Hepatocyte (in vitro differentiated cells): ENCODE measurements around the gene LAMTOR4. TPM values are rescaled to one million over a fixed set of nuclear protein-coding genes. Genes with fewer than 3 reads are reported as not detected.
A peak's percentile ranks its signal among the peaks of the same experiment; 100 is the strongest.
"Not testable (repeated sequence)": the region's sequence is repeated elsewhere in the genome, so short reads cannot be mapped to it uniquely, and the experiment has no call there.

Experiments used
- DNase-seq: peaks from one replicate; pipeline ENCODE4 v3.0.0-alpha.2; 2016; ENCODE audit warnings: low spot score
- H2AFZ ChIP-seq: fragments of 200-600 bp; sonication (generic); 2 replicates; pipeline ENCODE4 v1.6.0; 2016; ENCODE audit warnings: antibody characterized with exemption, mild to moderate bottlenecking
- H3K27ac ChIP-seq: fragments of 200-600 bp; sonication (generic); 2 replicates; pipeline ENCODE4 v1.5.1; 2016; ENCODE audit warnings: mild to moderate bottlenecking
- H3K27me3 ChIP-seq: fragments of 200-600 bp; sonication (generic); 2 replicates; pipeline ENCODE4 v1.6.1; 2016
- H3K36me3 ChIP-seq: fragments of 200-600 bp; sonication (generic); replicated peaks from 2 replicates; pipeline ENCODE4 v1.5.1; 2016; ENCODE audit warnings: low read depth; ENCODE audit not compliant: insufficient read depth
- H3K4me1 ChIP-seq: fragments of 200-600 bp; sonication (generic); 2 replicates; pipeline ENCODE4 v1.5.1; 2016; ENCODE audit warnings: mild to moderate bottlenecking, moderate library complexity; ENCODE audit not compliant: insufficient read depth
- H3K4me2 ChIP-seq: fragments of 200-600 bp; sonication (generic); 2 replicates; pipeline ENCODE4 v1.6.0; 2016
- H3K4me3 ChIP-seq: fragments of 200-600 bp; sonication (generic); 2 replicates; pipeline ENCODE4 v1.5.1; 2016; ENCODE audit warnings: mild to moderate bottlenecking
- H3K79me2 ChIP-seq: fragments of 200-600 bp; sonication (generic); 2 replicates; pipeline ENCODE4 v1.6.0; 2017; ENCODE audit warnings: mild to moderate bottlenecking
- H3K9me2 ChIP-seq: fragments of 200-600 bp; sonication (generic); replicated peaks from 2 replicates; pipeline ENCODE4 v1.6.0; 2017; ENCODE audit warnings: mild to moderate bottlenecking; ENCODE audit not compliant: insufficient read depth
- H3K9me3 ChIP-seq: fragments of 200-600 bp; sonication (generic); 2 replicates; pipeline ENCODE4 v1.5.1; 2016; ENCODE audit warnings: low read depth, mild to moderate bottlenecking
- H4K20me1 ChIP-seq: fragments of 200-600 bp; sonication (generic); 2 replicates; pipeline ENCODE4 v1.6.0; 2016; ENCODE audit warnings: mild to moderate bottlenecking; ENCODE audit not compliant: insufficient read depth, poor library complexity, severe bottlenecking
- EZH2 ChIP-seq: fragments of 200-600 bp; sonication (generic); IDR thresholded peaks from 2 replicates; pipeline ENCODE4 v1.6.1; 2016; ENCODE audit warnings: antibody characterized with exemption, mild to moderate bottlenecking, borderline replicate concordance
- EZH2phosphoT487 ChIP-seq: fragments of 200-600 bp; sonication (generic); IDR thresholded peaks from one replicate; pipeline ENCODE4 v1.6.1; 2018; ENCODE audit warnings: antibody characterized with exemption, mild to moderate bottlenecking, low read depth, moderate library complexity; ENCODE audit not compliant: unreplicated experiment, severe bottlenecking
- WGBS: methylation state at CpG from one replicate; pipeline ENCODE4 v1.1.6; 2016; ENCODE audit warnings: low lambda C conversion rate; ENCODE audit errors: missing lambda C conversion rate; 5-methylcytosine and 5-hydroxymethylcytosine counted together
- polyA plus RNA-seq: library from polyadenylated mRNA; unstranded; fragments of >200 nt; fragmentation: Nextera tagmentation; extraction: Ambion mirVana; gene quantifications from 2 replicates; pipeline ENCODE4 v1.2.1, GENCODE V29; 2016
- total RNA-seq: library from RNA; depleted of rRNA; stranded (reverse); fragments of >200 nt; gene quantifications from 2 replicates; pipeline ENCODE4 v1.2.3, GENCODE V29; 2014
- TF ChIP-seq, protein P1 (sequence below): fragments of 200-600 bp; sonication (generic); IDR thresholded peaks from 2 replicates; pipeline ENCODE4 v1.5.1; 2016; ENCODE audit warnings: antibody characterized with exemption, mild to moderate bottlenecking; ENCODE audit not compliant: poor library complexity

LAMTOR4 gene
- total and polyA plus RNA-seq, 2 experiments from 2014 or later = 90.5 to 228 TPM

DNA sequence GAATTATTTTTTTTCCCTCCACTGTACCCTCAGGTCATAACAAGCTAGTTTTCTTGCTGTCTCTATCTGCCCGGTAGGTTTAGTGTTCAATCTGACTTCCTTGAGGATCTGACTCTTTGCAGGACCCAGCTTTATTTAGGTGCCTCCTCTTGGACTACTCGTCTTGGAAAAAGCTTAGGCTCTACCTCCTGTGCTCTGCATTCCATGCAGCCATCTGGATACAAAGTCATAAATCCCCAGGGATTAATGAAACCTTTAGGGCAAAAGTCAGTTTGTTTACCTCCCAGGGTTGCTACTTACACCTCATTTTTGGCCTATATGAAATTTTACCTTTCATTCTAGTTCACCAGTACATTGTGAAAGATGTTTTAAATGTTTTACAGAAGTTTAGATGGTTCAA lies 37.0 kb downstream of the LAMTOR4 start:
- DNase-seq = no peak
- Histone ChIP-seq H3K27me3 (peaks cover 4% of the 10 kb centered on the region), H3K36me3 (no peaks in the 10 kb centered on the region), H3K79me2 (no peaks in the 10 kb centered on the region), H4K20me1 (no peaks in the 10 kb centered on the region), H3K4me1 (no peaks in the 10 kb centered on the region), H3K4me3 (no peak overlapping the region), H2AFZ (no peak overlapping the region), H3K9me3 (no peaks in the 10 kb centered on the region), H3K9me2 (no peaks in the 10 kb centered on the region), H3K4me2 (no peak overlapping the region), H3K27ac (no peak overlapping the region)
- 43% methylated on average over 2 of the region's 2 CpGs for WGBS
- TF ChIP-seq, protein P1, sequence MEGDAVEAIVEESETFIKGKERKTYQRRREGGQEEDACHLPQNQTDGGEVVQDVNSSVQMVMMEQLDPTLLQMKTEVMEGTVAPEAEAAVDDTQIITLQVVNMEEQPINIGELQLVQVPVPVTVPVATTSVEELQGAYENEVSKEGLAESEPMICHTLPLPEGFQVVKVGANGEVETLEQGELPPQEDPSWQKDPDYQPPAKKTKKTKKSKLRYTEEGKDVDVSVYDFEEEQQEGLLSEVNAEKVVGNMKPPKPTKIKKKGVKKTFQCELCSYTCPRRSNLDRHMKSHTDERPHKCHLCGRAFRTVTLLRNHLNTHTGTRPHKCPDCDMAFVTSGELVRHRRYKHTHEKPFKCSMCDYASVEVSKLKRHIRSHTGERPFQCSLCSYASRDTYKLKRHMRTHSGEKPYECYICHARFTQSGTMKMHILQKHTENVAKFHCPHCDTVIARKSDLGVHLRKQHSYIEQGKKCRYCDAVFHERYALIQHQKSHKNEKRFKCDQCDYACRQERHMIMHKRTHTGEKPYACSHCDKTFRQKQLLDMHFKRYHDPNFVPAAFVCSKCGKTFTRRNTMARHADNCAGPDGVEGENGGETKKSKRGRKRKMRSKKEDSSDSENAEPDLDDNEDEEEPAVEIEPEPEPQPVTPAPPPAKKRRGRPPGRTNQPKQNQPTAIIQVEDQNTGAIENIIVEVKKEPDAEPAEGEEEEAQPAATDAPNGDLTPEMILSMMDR = no peak
- TF ChIP-seq EZH2 = no peak
- no peak for TF ChIP-seq EZH2phosphoT487

DNA sequence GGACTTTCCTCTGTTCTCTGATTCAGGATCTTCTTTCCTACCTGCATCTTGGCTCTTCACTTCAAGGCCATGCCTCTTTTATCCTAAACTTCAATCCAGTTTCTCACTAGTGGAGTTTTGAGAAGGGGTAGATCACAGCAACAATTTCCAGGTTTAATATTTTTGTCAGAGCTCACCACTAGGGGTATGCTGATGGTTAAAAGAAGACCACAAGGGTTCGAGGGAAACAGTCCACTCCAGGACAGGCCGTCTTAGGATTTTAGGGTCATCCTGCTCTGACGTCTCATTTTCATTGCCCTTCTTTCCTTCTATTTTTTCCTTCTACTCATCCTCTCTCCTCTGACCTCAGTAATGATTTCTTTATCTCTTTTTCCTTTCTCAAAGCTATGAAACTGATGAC lies 40.3 kb downstream of the LAMTOR4 start:
- H3K27ac ChIP-seq = no peak overlapping the region
- no peak overlapping the region for H2AFZ ChIP-seq
- H3K79me2 ChIP-seq = no peaks in the 10 kb centered on the region
- H3K4me1 ChIP-seq = no peaks in the 10 kb centered on the region
- no peaks in the 10 kb centered on the region for H3K27me3 ChIP-seq
- 65% methylated on average over 3 of the region's 3 CpGs for WGBS
- H3K9me3 ChIP-seq = no peaks in the 10 kb centered on the region
- H3K4me2 ChIP-seq = no peak overlapping the region
- no peak for DNase-seq
- H3K36me3 ChIP-seq = no peaks in the 10 kb centered on the region
- no peaks in the 10 kb centered on the region for H3K9me2 ChIP-seq
- no peaks in the 10 kb centered on the region for H4K20me1 ChIP-seq
- no peak overlapping the region for H3K4me3 ChIP-seq
- TF ChIP-seq EZH2 (no peak), EZH2phosphoT487 (no peak)

DNA sequence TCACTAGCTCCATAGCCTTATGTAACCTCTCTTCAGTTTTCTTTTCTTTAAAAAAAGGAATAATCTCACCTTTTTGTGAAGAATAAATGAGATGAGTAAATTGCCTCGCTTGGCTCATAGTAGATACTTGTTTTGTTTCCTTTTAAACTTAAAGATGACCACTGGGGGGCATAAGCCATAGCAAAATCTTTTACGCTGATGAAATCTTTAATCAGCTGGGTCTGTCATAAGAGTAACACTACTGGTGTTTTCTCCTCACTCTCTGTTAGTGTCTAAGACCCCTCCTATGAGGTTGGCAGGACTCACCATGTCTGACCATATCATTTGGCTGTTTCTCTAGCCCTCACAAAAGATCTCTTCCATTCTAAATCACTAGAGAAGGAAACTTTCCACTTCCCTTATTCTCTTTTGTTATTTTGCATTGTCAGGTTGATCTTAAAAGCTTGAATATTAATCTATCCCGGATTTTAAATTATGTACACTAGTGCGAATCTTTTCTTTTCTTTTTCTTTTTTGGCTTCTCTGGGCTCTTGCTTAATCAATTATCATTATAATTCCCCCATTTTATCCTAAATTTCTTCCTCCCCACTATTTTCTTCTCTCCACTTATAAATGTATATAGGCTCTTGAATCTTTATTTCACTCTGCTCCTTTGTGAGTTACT lies 41.5 kb downstream of the LAMTOR4 start:
- 77% methylated on average over 4 of the region's 4 CpGs for WGBS
- no peak for TF ChIP-seq EZH2
- TF ChIP-seq, protein P1 = peak; percentile 41
- Histone ChIP-seq H3K4me2 (no peak overlapping the region), H3K79me2 (no peaks in the 10 kb centered on the region), H4K20me1 (no peaks in the 10 kb centered on the region), H3K36me3 (no peaks in the 10 kb centered on the region), H3K4me1 (no peaks in the 10 kb centered on the region), H3K9me2 (no peaks in the 10 kb centered on the region), H3K9me3 (no peaks in the 10 kb centered on the region), H3K27me3 (no peaks in the 10 kb centered on the region), H3K27ac (no peak overlapping the region), H3K4me3 (no peak overlapping the region), H2AFZ (no peak overlapping the region)
- no peak for DNase-seq

DNA sequence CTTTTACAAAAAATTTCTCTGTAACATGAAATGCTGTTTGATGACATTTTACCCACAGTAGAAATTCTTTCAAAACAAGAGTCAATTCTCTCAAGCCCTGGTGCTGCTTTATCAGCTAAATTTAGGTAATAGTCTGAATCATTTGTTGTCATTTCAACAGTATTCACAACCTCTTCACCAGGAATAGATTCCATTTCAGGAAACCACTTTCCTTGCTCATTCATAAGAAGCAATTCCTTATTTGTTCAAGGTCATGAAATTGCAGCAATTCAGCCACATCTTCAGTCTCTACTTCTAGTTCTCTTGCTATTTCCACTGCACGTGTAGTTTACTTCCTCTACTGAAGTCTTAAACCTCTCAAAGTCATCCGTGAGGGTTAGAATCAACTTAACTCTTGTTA lies 43.1 kb downstream of the LAMTOR4 start:
- H2AFZ ChIP-seq = no peak overlapping the region
- DNase-seq = no peak
- H3K9me3 ChIP-seq = no peaks in the 10 kb centered on the region
- no peak overlapping the region for H3K4me3 ChIP-seq
- TF ChIP-seq EZH2 (no peak), EZH2phosphoT487 (no peak)
- TF ChIP-seq, protein P1 = no peak
- no peaks in the 10 kb centered on the region for H4K20me1 ChIP-seq
- H3K4me2 ChIP-seq = no peak overlapping the region
- H3K9me2 ChIP-seq = no peaks in the 10 kb centered on the region
- H3K79me2 ChIP-seq = no peaks in the 10 kb centered on the region
- 73% methylated on average over 2 of the region's 2 CpGs for WGBS
- no peak overlapping the region for H3K27ac ChIP-seq
- no peaks in the 10 kb centered on the region for H3K27me3 ChIP-seq
- H3K4me1 ChIP-seq = no peaks in the 10 kb centered on the region
- H3K36me3 ChIP-seq = no peaks in the 10 kb centered on the region

DNA sequence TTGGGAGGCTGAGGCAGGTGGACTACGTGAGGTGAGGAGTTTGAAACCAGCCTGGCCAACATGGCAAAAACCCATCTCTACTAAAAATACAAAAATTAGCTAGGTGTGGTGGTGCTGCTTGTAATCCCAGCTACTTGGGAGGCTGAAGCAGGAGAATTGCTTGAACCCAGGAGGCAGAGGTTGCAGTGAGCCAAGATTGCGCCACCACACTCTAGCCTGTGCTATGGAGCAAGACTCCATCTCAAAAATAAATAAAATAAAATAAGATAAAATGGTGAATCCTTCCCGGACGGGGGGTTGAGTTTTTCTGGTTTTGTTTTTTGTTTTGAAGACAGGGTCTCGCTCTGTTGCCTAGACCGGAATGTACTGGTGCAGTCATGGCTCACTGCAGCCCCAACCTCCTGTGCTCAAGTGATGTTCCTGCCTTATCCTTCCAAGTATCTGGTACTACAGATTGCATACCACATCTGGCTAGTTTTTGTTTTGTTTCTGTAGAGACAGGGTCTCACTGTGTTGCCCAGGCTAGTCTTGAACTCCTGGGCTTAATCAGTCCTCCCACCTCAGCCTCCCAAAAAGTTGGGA lies 43.7 kb downstream of the LAMTOR4 start:
- H3K4me1 ChIP-seq, H3K27ac ChIP-seq, H3K4me2 ChIP-seq, DNase-seq, H4K20me1 ChIP-seq, H3K36me3 ChIP-seq, H3K4me3 ChIP-seq, H3K27me3 ChIP-seq, H3K79me2 ChIP-seq, H3K9me3 ChIP-seq, H3K9me2 ChIP-seq, H2AFZ ChIP-seq: not testable (repeated sequence)
- WGBS = 96% methylated on average over 6 of the region's 6 CpGs
